H9 (cell line): ENCODE data around the gene SCN2B. TPM values are rescaled to one million over a fixed set of nuclear protein-coding genes. Genes with fewer than 3 reads are reported as not detected.

Source experiments
- DNase-seq: peaks from one replicate; pipeline ENCODE4 v3.0.0-alpha.2; 2017
- H2AFZ ChIP-seq: one replicate; pipeline ENCODE4 v1.6.1; 2013; ENCODE audit warnings: mild to moderate bottlenecking, low read length, control low read depth, moderate library complexity
- H2AK5ac ChIP-seq: 2 replicates; pipeline ENCODE4 v1.6.1; 2013; ENCODE audit warnings: low read length, control low read depth, mixed read lengths; ENCODE audit not compliant: insufficient read length
- H2BK120ac ChIP-seq: one replicate; pipeline ENCODE4 v1.6.1; 2013; ENCODE audit warnings: low read depth, mild to moderate bottlenecking, low read length, control low read depth, inconsistent platforms; ENCODE audit not compliant: poor library complexity, severe bottlenecking
- H2BK12ac ChIP-seq: 2 replicates; pipeline ENCODE4 v1.6.1; 2013; ENCODE audit warnings: low read length, control low read depth, mixed read lengths, low read depth; ENCODE audit not compliant: insufficient read length
- H2BK15ac ChIP-seq: 2 replicates; pipeline ENCODE4 v1.6.1; 2013; ENCODE audit warnings: low read depth, low read length, control low read depth
- H2BK20ac ChIP-seq: one replicate; pipeline ENCODE4 v1.6.1; 2013; ENCODE audit warnings: low read depth, mild to moderate bottlenecking, low read length, control low read depth, inconsistent platforms; ENCODE audit not compliant: poor library complexity, severe bottlenecking
- H2BK5ac ChIP-seq: 2 replicates; pipeline ENCODE4 v1.6.1; 2013; ENCODE audit warnings: low read length, control low read depth, mixed read lengths; ENCODE audit not compliant: insufficient read length
- H3K14ac ChIP-seq: 2 replicates; pipeline ENCODE4 v1.6.1; 2013; ENCODE audit warnings: low read length, control low read depth; ENCODE audit not compliant: insufficient read depth
- H3K18ac ChIP-seq: 2 replicates; pipeline ENCODE4 v1.6.1; 2013; ENCODE audit warnings: low read depth, mild to moderate bottlenecking, mixed read lengths, low read length, control low read depth; ENCODE audit not compliant: insufficient read length
- H3K23ac ChIP-seq: 2 replicates; pipeline ENCODE4 v1.6.1; 2013; ENCODE audit warnings: low read length, control low read depth, mixed read lengths, low read depth; ENCODE audit not compliant: insufficient read length
- H3K23me2 ChIP-seq: 2 replicates; pipeline ENCODE4 v1.6.1; 2013; ENCODE audit warnings: low read depth, mild to moderate bottlenecking, mixed read lengths, low read length, control low read depth; ENCODE audit not compliant: insufficient read length, poor library complexity, severe bottlenecking
- H3K27ac ChIP-seq: 2 replicates; pipeline ENCODE4 v1.5.1; 2013; ENCODE audit warnings: low read length, control low read depth, mixed read lengths, low read depth; ENCODE audit not compliant: insufficient read length
- H3K27me3 ChIP-seq: 2 replicates; pipeline ENCODE4 v1.6.1; 2013; ENCODE audit warnings: low read length, control low read depth, inconsistent platforms; ENCODE audit not compliant: insufficient read depth
- H3K4ac ChIP-seq: 2 replicates; pipeline ENCODE4 v1.6.1; 2013; ENCODE audit warnings: low read depth, mild to moderate bottlenecking, control low read depth, inconsistent platforms, low read length, moderate library complexity
- H3K4me1 ChIP-seq: 2 replicates; pipeline ENCODE4 v1.6.1; 2013; ENCODE audit warnings: low read length, control low read depth, inconsistent platforms; ENCODE audit not compliant: insufficient read depth
- H3K4me2 ChIP-seq: 2 replicates; pipeline ENCODE4 v1.6.1; 2013; ENCODE audit warnings: low read length, control low read depth, mixed read lengths; ENCODE audit not compliant: insufficient read length, insufficient read depth
- H3K56ac ChIP-seq: 2 replicates; pipeline ENCODE4 v1.6.1; 2013; ENCODE audit warnings: low read depth, mild to moderate bottlenecking, mixed read lengths, low read length, control low read depth; ENCODE audit not compliant: insufficient read length
- H3K79me1 ChIP-seq: 2 replicates; pipeline ENCODE4 v1.6.1; 2013; ENCODE audit warnings: low read depth, mild to moderate bottlenecking, moderate library complexity, low read length, control low read depth, inconsistent platforms; ENCODE audit not compliant: insufficient read depth, poor library complexity, severe bottlenecking
- H3K79me2 ChIP-seq: 2 replicates; pipeline ENCODE4 v1.6.1; 2013; ENCODE audit warnings: low read length, control low read depth, inconsistent platforms; ENCODE audit not compliant: insufficient read depth
- H3K9ac ChIP-seq: 2 replicates; pipeline ENCODE4 v1.6.1; 2013; ENCODE audit warnings: low read length, control low read depth, mixed read lengths; ENCODE audit not compliant: insufficient read length; ENCODE audit errors: extremely low read depth
- H3K9me3 ChIP-seq: one replicate; pipeline ENCODE4 v1.6.1; 2013; ENCODE audit warnings: low read depth, low read length, inconsistent platforms; ENCODE audit not compliant: control insufficient read depth
- H3T11ph ChIP-seq: one replicate; pipeline ENCODE4 v1.6.1; 2013; ENCODE audit warnings: mild to moderate bottlenecking, low read length, control low read depth, inconsistent platforms
- H4K20me1 ChIP-seq: one replicate; pipeline ENCODE4 v1.6.1; 2013; ENCODE audit not compliant: control insufficient read depth, insufficient read length, insufficient read depth
- H4K5ac ChIP-seq: 2 replicates; pipeline ENCODE4 v1.6.1; 2013; ENCODE audit warnings: low read depth, mild to moderate bottlenecking, mixed read lengths, low read length, control low read depth; ENCODE audit not compliant: insufficient read length
- H4K8ac ChIP-seq: replicated peaks from 2 replicates; pipeline ENCODE4 v1.6.1; 2013; ENCODE audit warnings: low read length, control low read depth, mixed read lengths, low read depth; ENCODE audit not compliant: insufficient read length
- H4K91ac ChIP-seq: 2 replicates; pipeline ENCODE4 v1.6.1; 2013; ENCODE audit warnings: low read depth, mild to moderate bottlenecking, moderate library complexity, mixed read lengths, low read length, control low read depth; ENCODE audit not compliant: insufficient read length
- H3K27ac Mint-ChIP-seq, 3 experiments: 2 replicates in 2 of 3; 3 replicates in 1 of 3; pipeline ENCODE4 v1.8.0; 2020 to 2021; ENCODE audit warnings: mixed read lengths in 3 of 3, mild to moderate bottlenecking in 1 of 3, moderate library complexity in 1 of 3
- H3K27me3 Mint-ChIP-seq: 2 replicates; pipeline ENCODE4 v1.8.0; 2021; ENCODE audit warnings: low read depth, mild to moderate bottlenecking, moderate library complexity, mixed read lengths
- H3K36me3 Mint-ChIP-seq, 3 experiments: 2 replicates in 2 of 3; 3 replicates in 1 of 3; pipeline ENCODE4 v1.8.0; 2020 to 2021; ENCODE audit warnings: low read depth in 3 of 3, mixed read lengths in 3 of 3; ENCODE audit not compliant: insufficient read depth in 1 of 3
- H3K4me1 Mint-ChIP-seq, 2 experiments: 2 replicates each; pipeline ENCODE4 v1.8.0; 2020; ENCODE audit warnings: mixed read lengths in 2 of 2
- H3K4me3 Mint-ChIP-seq, 2 experiments: 2 replicates in 1 of 2; 3 replicates in 1 of 2; pipeline ENCODE4 v1.8.0; 2020 to 2021; ENCODE audit warnings: mild to moderate bottlenecking in 2 of 2, mixed read lengths in 2 of 2, moderate library complexity in 1 of 2
- H3K9me3 Mint-ChIP-seq, 2 experiments: 2 replicates in 1 of 2; 3 replicates in 1 of 2; pipeline ENCODE4 v1.8.0; 2020; ENCODE audit warnings: mild to moderate bottlenecking in 2 of 2, mixed read lengths in 2 of 2, moderate library complexity in 1 of 2
- WGBS: extraction: QIAGEN DNeasy Blood & Tissue Kit; methylation state at CpG from one replicate; pipeline ENCODE4 v1.1.7; 2013; ENCODE audit warnings: missing lambda C conversion rate, low lambda C conversion rate, mixed read lengths; ENCODE audit not compliant: insufficient read length; ENCODE audit errors: extremely low coverage; 5-methylcytosine and 5-hydroxymethylcytosine counted together
- total RNA-seq: library from RNA; stranded (reverse); gene quantifications from 2 replicates; pipeline ENCODE4 v1.2.1, GENCODE V29; 2021
- TF ChIP-seq, protein P1 (sequence below): fragments of 200-600 bp; sonication (generic); conservative IDR thresholded peaks from 3 replicates; pipeline ENCODE4 v1.8.0; 2021; ENCODE audit warnings: antibody characterized with exemption, mild to moderate bottlenecking

Gene SCN2B
- total RNA-seq, 1 experiment from 2014 or later = not detected

DNA sequence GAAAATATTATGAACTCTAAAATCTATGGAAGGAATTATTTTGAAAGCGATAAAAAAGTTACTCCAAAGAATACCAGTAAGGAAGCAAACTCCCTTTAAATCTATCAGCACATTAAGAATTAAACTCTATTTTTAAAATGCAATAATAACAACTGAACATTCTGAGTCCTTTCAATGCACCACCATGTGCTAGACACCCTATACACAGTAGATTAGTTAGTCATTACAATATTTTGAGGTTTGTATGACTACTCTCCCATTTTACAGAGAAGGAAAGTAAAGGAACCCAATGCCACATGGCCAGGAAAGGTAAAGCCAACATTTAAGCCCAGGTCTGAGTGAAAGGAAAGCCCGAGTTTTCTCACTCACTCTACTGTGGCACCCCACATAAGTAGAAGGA, 30.6 kb upstream of the SCN2B start:
- Histone ChIP-seq H2BK120ac (no peak overlapping the region), H2BK12ac (no peak overlapping the region), H2AK5ac (no peak overlapping the region), H3K27me3 (no peaks in the 10 kb centered on the region), H4K5ac (no peak overlapping the region), H3K9ac (no peak overlapping the region), H3K9me3 (no peaks in the 10 kb centered on the region), H4K91ac (no peak overlapping the region), H4K20me1 (no peaks in the 10 kb centered on the region), H3K4ac (no peak overlapping the region), H4K8ac (no peak overlapping the region), H3K79me2 (no peaks in the 10 kb centered on the region), H3K18ac (no peak overlapping the region), H2BK15ac (no peak overlapping the region), H2AFZ (no peak overlapping the region), H3T11ph (no peak overlapping the region), H3K27ac (no peak overlapping the region), H3K56ac (no peak overlapping the region), H2BK5ac (no peak overlapping the region), H3K23me2 (no peaks in the 10 kb centered on the region), H3K14ac (no peak overlapping the region), H3K23ac (no peak overlapping the region), H3K79me1 (no peaks in the 10 kb centered on the region), H3K4me1 (peaks cover 13% of the 10 kb centered on the region), H2BK20ac (no peak overlapping the region), H3K4me2 (no peak overlapping the region)
- H3K36me3 Mint-ChIP-seq = 0 out of 7 replicates have a peak, but pooled peaks cover 0 to 7% (median 0%) of the 10 kb centered on the region in 3 experiments
- no peak for DNase-seq
- H3K27ac Mint-ChIP-seq = no peak overlapping the region
- TF ChIP-seq, protein P1, sequence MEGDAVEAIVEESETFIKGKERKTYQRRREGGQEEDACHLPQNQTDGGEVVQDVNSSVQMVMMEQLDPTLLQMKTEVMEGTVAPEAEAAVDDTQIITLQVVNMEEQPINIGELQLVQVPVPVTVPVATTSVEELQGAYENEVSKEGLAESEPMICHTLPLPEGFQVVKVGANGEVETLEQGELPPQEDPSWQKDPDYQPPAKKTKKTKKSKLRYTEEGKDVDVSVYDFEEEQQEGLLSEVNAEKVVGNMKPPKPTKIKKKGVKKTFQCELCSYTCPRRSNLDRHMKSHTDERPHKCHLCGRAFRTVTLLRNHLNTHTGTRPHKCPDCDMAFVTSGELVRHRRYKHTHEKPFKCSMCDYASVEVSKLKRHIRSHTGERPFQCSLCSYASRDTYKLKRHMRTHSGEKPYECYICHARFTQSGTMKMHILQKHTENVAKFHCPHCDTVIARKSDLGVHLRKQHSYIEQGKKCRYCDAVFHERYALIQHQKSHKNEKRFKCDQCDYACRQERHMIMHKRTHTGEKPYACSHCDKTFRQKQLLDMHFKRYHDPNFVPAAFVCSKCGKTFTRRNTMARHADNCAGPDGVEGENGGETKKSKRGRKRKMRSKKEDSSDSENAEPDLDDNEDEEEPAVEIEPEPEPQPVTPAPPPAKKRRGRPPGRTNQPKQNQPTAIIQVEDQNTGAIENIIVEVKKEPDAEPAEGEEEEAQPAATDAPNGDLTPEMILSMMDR = no peak
- H3K9me3 Mint-ChIP-seq = no peaks in the 10 kb centered on the region
- no peak overlapping the region for H3K4me3 Mint-ChIP-seq
- peaks cover 32 to 34% of the 10 kb centered on the region in 2 experiments for H3K4me1 Mint-ChIP-seq
- H3K27me3 Mint-ChIP-seq = peaks cover 4% of the 10 kb centered on the region
- WGBS = no CpG with 5 or more reads among the region's 2 CpGs
